SK-N-SH treated with all-trans-retinoic acid at 6 μM for 48 hours (cell line): ENCODE data around the gene CCDC81.

Experiments
- ARNTL ChIP-seq: fragments of 450-650 bp; formaldehyde crosslinking; IDR thresholded peaks from 2 replicates; pipeline ENCODE4 v1.5.0; 2020; ENCODE audit warnings: low read depth, mild to moderate bottlenecking, moderate library complexity, borderline replicate concordance
- GLIS3 ChIP-seq: fragments of 250-450 bp; sonication (Bioruptor Pico); IDR thresholded peaks from 2 replicates; pipeline ENCODE4 v1.5.0; 2020; ENCODE audit warnings: mild to moderate bottlenecking, moderate library complexity
- RARB ChIP-seq: fragments of 250-450 bp; sonication (Bioruptor Pico); IDR thresholded peaks from 2 replicates; pipeline ENCODE4 v1.8.0; 2021; ENCODE audit warnings: mild to moderate bottlenecking, moderate library complexity
- ZFP3 ChIP-seq: fragments of 250-450 bp; sonication (Bioruptor Pico); IDR thresholded peaks from 2 replicates; pipeline ENCODE4 v1.5.0; 2020; ENCODE audit warnings: mild to moderate bottlenecking, moderate library complexity
- ZNF565 ChIP-seq: fragments of 450-650 bp; formaldehyde crosslinking; conservative IDR thresholded peaks from 2 replicates; pipeline ENCODE4 v1.5.0; 2020; ENCODE audit warnings: low read depth, mild to moderate bottlenecking, moderate library complexity

- TF ChIP-seq ZFP3 (CRISPR knock-in tag) (no peak), ZNF565 (no peak), RARB (CRISPR knock-in tag) (no peak), ARNTL (CRISPR knock-in tag) (no peak), GLIS3 (no peak)
Observed at GRCh38 chr11:86397351-86397750, 22.7 kb downstream of the CCDC81 start.
